Skeletal muscle tissue (tissue), 4 donors: ENCODE data around the gene SETD2. TPM values are rescaled to one million over a fixed set of nuclear protein-coding genes. Genes with fewer than 3 reads are reported as not detected.
A peak's percentile ranks its signal among the peaks of the same experiment; 100 is the strongest.

ENCODE experiments used
- H3K27ac ChIP-seq: one replicate; pipeline ENCODE4 v1.7.0; 2013; ENCODE audit warnings: mild to moderate bottlenecking, low read depth, low read length, inconsistent platforms
- H3K27me3 ChIP-seq, 3 donors: one replicate each; pipeline ENCODE4 v1.7.0; 2013; ENCODE audit warnings: low read length in 3 of 3; ENCODE audit not compliant: control insufficient read depth in 3 of 3, insufficient read depth in 3 of 3
- H3K36me3 ChIP-seq, 3 donors: one replicate each; pipeline ENCODE4 v1.7.0; 2013; ENCODE audit warnings: low read length in 3 of 3; ENCODE audit not compliant: control insufficient read depth in 3 of 3, insufficient read depth in 3 of 3
- H3K4me1 ChIP-seq, 3 donors: one replicate each; pipeline ENCODE4 v1.7.0; 2013; ENCODE audit warnings: low read length in 3 of 3, mild to moderate bottlenecking in 3 of 3; ENCODE audit not compliant: control insufficient read depth in 3 of 3, insufficient read depth in 3 of 3
- H3K4me3 ChIP-seq, 3 donors: one replicate each; pipeline ENCODE4 v1.7.0; 2013; ENCODE audit warnings: low read length in 3 of 3
- H3K9ac ChIP-seq, 3 donors: one replicate each; pipeline ENCODE4 v1.7.0; 2013; ENCODE audit warnings: low read length in 3 of 3, mild to moderate bottlenecking in 3 of 3, moderate library complexity in 2 of 3, low read depth in 1 of 3
- H3K9me3 ChIP-seq, 3 donors: one replicate each; pipeline ENCODE4 v1.7.0; 2013; ENCODE audit warnings: low read length in 3 of 3; ENCODE audit not compliant: control insufficient read depth in 3 of 3
- total RNA-seq: library from RNA; depleted of rRNA; stranded (reverse); fragments of >200 nt; gene quantifications from one replicate; pipeline ENCODE4 v1.2.3, GENCODE V29; 2014
- donor health status: Osteomylitis.

Gene SETD2
- total RNA-seq, 1 donor from 2014 or later: 48.5 TPM

- peaks cover 0 to 4% (median 3%) of the 10 kb centered on the region in 3 donors for H3K36me3 ChIP-seq
- no peaks in the 10 kb centered on the region for H3K9me3 ChIP-seq
- no peaks in the 10 kb centered on the region for H3K27me3 ChIP-seq
- H3K27ac ChIP-seq: no peak overlapping the region
- H3K4me1 ChIP-seq: peaks cover 17 to 37% (median 36%) of the 10 kb centered on the region in 3 donors
- H3K9ac ChIP-seq: no peak overlapping the region
- no peak overlapping the region for H3K4me3 ChIP-seq
Measured at GRCh38 chr3:46984591-46985459, 179.1 kb downstream of the SETD2 start.

- Histone ChIP-seq H3K27ac (no peak overlapping the region), H3K4me1 (peaks cover 26 to 42% (median 40%) of the 10 kb centered on the region in 3 donors), H3K9me3 (no peaks in the 10 kb centered on the region), H3K36me3 (no peaks in the 10 kb centered on the region), H3K27me3 (no peaks in the 10 kb centered on the region), H3K9ac (no peak overlapping the region), H3K4me3 (no peak overlapping the region)
Measured at GRCh38 chr3:46982546-46982945, 181.4 kb downstream of the SETD2 start.

GRCh38 chr3:46981932-46982471 is 181.9 kb downstream of the SETD2 start:
- H3K27ac ChIP-seq: peak overlapping the region; percentile 36
- H3K36me3 ChIP-seq: no peaks in the 10 kb centered on the region
- H3K9me3 ChIP-seq: no peaks in the 10 kb centered on the region
- H3K27me3 ChIP-seq: no peaks in the 10 kb centered on the region
- H3K9ac ChIP-seq: peak overlapping the region in 1 of 3 donors; percentile 40
- H3K4me1 ChIP-seq: peaks cover 26 to 40% (median 40%) of the 10 kb centered on the region in 3 donors
- H3K4me3 ChIP-seq: peak overlapping the region in 2 of 3 donors; percentile 27 to 43

- H3K36me3 ChIP-seq: no peaks in the 10 kb centered on the region
- H3K4me1 ChIP-seq: peaks cover 26 to 40% (median 36%) of the 10 kb centered on the region in 3 donors
- no peaks in the 10 kb centered on the region for H3K27me3 ChIP-seq
- no peak overlapping the region for H3K27ac ChIP-seq
- H3K9me3 ChIP-seq: no peaks in the 10 kb centered on the region
- peak overlapping the region; percentile 68 to 89 (median 89) for H3K4me3 ChIP-seq
- H3K9ac ChIP-seq: peak overlapping the region in 2 of 3 donors; percentile 56 to 96
Measured at GRCh38 chr3:46979958-46980497, 183.9 kb downstream of the SETD2 start.

- peaks cover 33 to 47% (median 44%) of the 10 kb centered on the region in 3 donors for H3K4me1 ChIP-seq
- no peaks in the 10 kb centered on the region for H3K9me3 ChIP-seq
- H3K27me3 ChIP-seq: no peaks in the 10 kb centered on the region
- peak within 1 kb of the TSS; percentile 88 to 96 (median 92) for H3K9ac ChIP-seq
- peak within 1 kb of the TSS; percentile 91 for H3K27ac ChIP-seq
- peak within 1 kb of the TSS; percentile 85 to 89 (median 89) for H3K4me3 ChIP-seq
- H3K36me3 ChIP-seq: no peaks in the 10 kb centered on the region
Measured at GRCh38 chr3:46978985-46979944, 184.6 kb downstream of the SETD2 start, which contains the start of gene NBEAL2. TSS of gene NBEAL2 (plus strand) at chr3:46979666. CDS start at chr3:46979862, 196 bp downstream.

GRCh38 chr3:46978381-46978780 is 185.5 kb downstream of the SETD2 start:
- H3K4me1 ChIP-seq: peaks cover 34 to 49% (median 46%) of the 10 kb centered on the region in 3 donors
- H3K9ac ChIP-seq: peak overlapping the region in 1 of 3 donors; percentile 92
- H3K27me3 ChIP-seq: no peaks in the 10 kb centered on the region
- peak overlapping the region; percentile 91 for H3K27ac ChIP-seq
- H3K4me3 ChIP-seq: peak overlapping the region in 1 of 3 donors; percentile 89
- no peaks in the 10 kb centered on the region for H3K36me3 ChIP-seq
- no peaks in the 10 kb centered on the region for H3K9me3 ChIP-seq

- H3K4me1 ChIP-seq: peaks cover 34 to 46% (median 46%) of the 10 kb centered on the region in 3 donors
- H3K4me3 ChIP-seq: no peak overlapping the region
- no peaks in the 10 kb centered on the region for H3K27me3 ChIP-seq
- H3K27ac ChIP-seq: peak overlapping the region; percentile 91
- no peaks in the 10 kb centered on the region for H3K36me3 ChIP-seq
- H3K9ac ChIP-seq: no peak overlapping the region
- H3K9me3 ChIP-seq: no peaks in the 10 kb centered on the region
Measured at GRCh38 chr3:46977811-46978195, 186.1 kb downstream of the SETD2 start.

- Histone ChIP-seq H3K36me3 (no peaks in the 10 kb centered on the region), H3K27me3 (no peaks in the 10 kb centered on the region), H3K9ac (peak within 1 kb of the TSS; percentile 80 to 97 (median 97)), H3K9me3 (no peaks in the 10 kb centered on the region), H3K4me3 (peak within 1 kb of the TSS; percentile 98 to 99 (median 98)), H3K27ac (peak within 1 kb of the TSS; percentile 91), H3K4me1 (peaks cover 40 to 46% (median 46%) of the 10 kb centered on the region in 3 donors)
Measured at GRCh38 chr3:46976326-46977190, 187.4 kb downstream of the SETD2 start, which contains the start of gene CCDC12. TSS of gene CCDC12 (minus strand) at chr3:46976745. CDS start at chr3:46976732, 13 bp downstream.
